ENCODE data around the gene SPATA1.
A peak's percentile ranks its signal among the peaks of the same experiment; 100 is the strongest.

GRCh38 chr1:84573967-84574842, 68.0 kb downstream of the SPATA1 start, which contains the start of gene CTBS:
- TF ChIP-seq CTCF (IDR thresholded peaks at IDR 0.05; ENCODE audit: control extremely low read depth in 1 of 3, insufficient read depth in 1 of 3, low read depth in 1 of 3, low read length in 3 of 3) (0 out of 4 replicates have a peak, but pooled peaks of 1 of the 3 experiments have one; percentile 15), POLR2A (IDR thresholded peaks at IDR 0.05; ENCODE audit: control extremely low read depth in 1 of 2, low read depth in 2 of 2, low read length in 2 of 2) (peak in 1 of 2 experiments; percentile 78; a peak in 2 of 3 replicates), PHF8 (conservative IDR thresholded peaks at IDR 0.05; ENCODE audit: low read depth, low read length) (peak; percentile 52), YY1 (IDR thresholded peaks at IDR 0.05; ENCODE audit: low read depth, low read length) (no peak), NRF1 (IDR thresholded peaks at IDR 0.05; ENCODE audit: low read depth, low read length) (no peak), EP300 (IDR thresholded peaks at IDR 0.05; ENCODE audit: borderline replicate concordance in 1 of 2, low read depth in 2 of 2, low read length in 2 of 2) (0 out of 3 replicates have a peak, but pooled peaks of 1 of the 2 experiments have one; percentile 45), SP1 (IDR thresholded peaks at IDR 0.05; ENCODE audit: low read depth, low read length) (0 out of 2 replicates have a peak, but pooled peaks have one; percentile 17), POLR2AphosphoS5 (IDR thresholded peaks at IDR 0.05; ENCODE audit: low read depth, low read length) (0 out of 2 replicates have a peak, but pooled peaks have one; percentile 47), CEBPB (IDR thresholded peaks at IDR 0.05; ENCODE audit: low read depth, low read length) (no peak; the same call in 1 of the 2 replicates), KDM1A (IDR thresholded peaks at IDR 0.05; ENCODE audit: borderline replicate concordance, low read length) (peak; percentile 43; the same call in 1 of the 2 replicates), SP2 (IDR thresholded peaks at IDR 0.05; ENCODE audit: low read length) (no peak), RFX5 (IDR thresholded peaks at IDR 0.05; ENCODE audit: borderline replicate concordance, low read depth, low read length) (no peak)
- TF ChIP-seq, protein P1, sequence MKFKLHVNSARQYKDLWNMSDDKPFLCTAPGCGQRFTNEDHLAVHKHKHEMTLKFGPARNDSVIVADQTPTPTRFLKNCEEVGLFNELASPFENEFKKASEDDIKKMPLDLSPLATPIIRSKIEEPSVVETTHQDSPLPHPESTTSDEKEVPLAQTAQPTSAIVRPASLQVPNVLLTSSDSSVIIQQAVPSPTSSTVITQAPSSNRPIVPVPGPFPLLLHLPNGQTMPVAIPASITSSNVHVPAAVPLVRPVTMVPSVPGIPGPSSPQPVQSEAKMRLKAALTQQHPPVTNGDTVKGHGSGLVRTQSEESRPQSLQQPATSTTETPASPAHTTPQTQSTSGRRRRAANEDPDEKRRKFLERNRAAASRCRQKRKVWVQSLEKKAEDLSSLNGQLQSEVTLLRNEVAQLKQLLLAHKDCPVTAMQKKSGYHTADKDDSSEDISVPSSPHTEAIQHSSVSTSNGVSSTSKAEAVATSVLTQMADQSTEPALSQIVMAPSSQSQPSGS (IDR thresholded peaks at IDR 0.05; ENCODE audit: low read length): 0 out of 2 replicates have a peak, but pooled peaks have one; percentile 42
